H1 (cell line): ENCODE data around the gene SNHG17. TPM values are rescaled to one million over a fixed set of nuclear protein-coding genes. Genes with fewer than 3 reads are reported as not detected.

Source experiments
- CTCF ChIA-PET: fragments of 300-600 bp; sonication (Branson Sonifier 250); formaldehyde crosslinking; loops from one replicate; lab custom pipeline; 2021; ENCODE audit not compliant: partially characterized antibody; lab: Charles Lee
- POLR2A ChIA-PET: fragments of 300-600 bp; sonication (Branson Sonifier 250); formaldehyde crosslinking; loops from one replicate; lab custom pipeline; 2021; ENCODE audit warnings: inconsistent platforms; ENCODE audit not compliant: partially characterized antibody; lab: Charles Lee
- DNase-seq, 2 experiments: peaks; one replicate each; pipeline versions ENCODE4 v3.0.0 to v3.0.0-alpha.2; 2010 to 2022; ENCODE audit warnings: low spot score in 2 of 2, low read depth in 1 of 2, mixed read lengths in 1 of 2
- FAIRE-seq: peaks from 2 replicates; lab custom pipeline; 2011; peaks lifted over from hg19 to GRCh38; lab: Jason Lieb, UNC
- H2AFZ ChIP-seq: 2 replicates; pipeline ENCODE4 v1.8.1; 2012; ENCODE audit warnings: low read length, inconsistent platforms
- H2AK5ac ChIP-seq: 2 replicates; pipeline ENCODE4 v1.6.1; 2013; ENCODE audit warnings: low read depth, low read length
- H2BK120ac ChIP-seq: replicated peaks from 2 replicates; pipeline ENCODE3; 2013; ENCODE audit warnings: low read depth, low read length, inconsistent platforms
- H2BK12ac ChIP-seq: 2 replicates; pipeline ENCODE4 v1.6.1; 2013; ENCODE audit warnings: low read depth, low read length
- H2BK15ac ChIP-seq: 2 replicates; pipeline ENCODE4 v1.6.1; 2013; ENCODE audit warnings: low read length
- H2BK20ac ChIP-seq: 2 replicates; pipeline ENCODE4 v1.6.1; 2013; ENCODE audit warnings: low read length
- H2BK5ac ChIP-seq: 2 replicates; pipeline ENCODE4 v1.6.1; 2013; ENCODE audit warnings: low read depth, low read length
- H3K14ac ChIP-seq: 2 replicates; pipeline ENCODE4 v1.6.1; 2013; ENCODE audit warnings: inconsistent platforms; ENCODE audit not compliant: insufficient read length
- H3K18ac ChIP-seq: 2 replicates; pipeline ENCODE4 v1.6.1; 2013; ENCODE audit warnings: low read length; ENCODE audit errors: extremely low read depth
- H3K23ac ChIP-seq: 2 replicates; pipeline ENCODE4 v1.6.1; 2013; ENCODE audit warnings: inconsistent platforms; ENCODE audit not compliant: insufficient read length
- H3K23me2 ChIP-seq: 2 replicates; pipeline ENCODE4 v1.6.1; 2013; ENCODE audit warnings: low read depth, low read length
- H3K27ac ChIP-seq: 2 replicates; pipeline ENCODE4 v1.6.1; 2011; ENCODE audit warnings: low read depth, low read length, inconsistent platforms
- H3K27me3 ChIP-seq, 4 experiments: replicated peaks in 1 of 4; 1 replicate in 1 of 4; 2 replicates in 3 of 4; pipeline versions ENCODE4 v1.6.1 to v1.8.1; 2011 to 2013; ENCODE audit warnings: low read length in 3 of 4, mild to moderate bottlenecking in 3 of 4, inconsistent platforms in 2 of 4, mixed read lengths in 2 of 4, moderate library complexity in 1 of 4; ENCODE audit not compliant: control insufficient read depth in 3 of 4, insufficient read depth in 3 of 4; ENCODE audit errors: extremely low read depth in 1 of 4
- H3K36me3 ChIP-seq, 4 experiments: 2 replicates each; pipeline versions ENCODE4 v1.6.1 to v1.8.1; 2011 to 2013; ENCODE audit warnings: mild to moderate bottlenecking in 4 of 4, low read length in 3 of 4, moderate library complexity in 2 of 4, control low read depth in 1 of 4, inconsistent platforms in 1 of 4; ENCODE audit not compliant: insufficient read depth in 4 of 4, control insufficient read depth in 2 of 4
- H3K4ac ChIP-seq: replicated peaks from 2 replicates; pipeline ENCODE3; 2013; ENCODE audit warnings: low read length, low read depth, mixed read lengths, inconsistent platforms; ENCODE audit not compliant: insufficient read length
- H3K4me1 ChIP-seq, 4 experiments: replicated peaks in 1 of 4; 1 replicate in 1 of 4; 2 replicates in 3 of 4; pipeline versions ENCODE4 v1.6.1 to v1.8.1; 2011 to 2013; ENCODE audit warnings: low read length in 3 of 4, inconsistent platforms in 2 of 4, mixed read lengths in 1 of 4; ENCODE audit not compliant: insufficient read depth in 4 of 4, control insufficient read depth in 3 of 4
- H3K4me2 ChIP-seq, 2 experiments: 2 replicates each; pipeline versions ENCODE4 v1.6.1 to v1.8.1; 2011 to 2013; ENCODE audit warnings: low read depth in 2 of 2, low read length in 2 of 2, control low read depth in 1 of 2, inconsistent platforms in 1 of 2, mild to moderate bottlenecking in 1 of 2; ENCODE audit not compliant: insufficient read depth in 1 of 2
- H3K4me3 ChIP-seq, 4 experiments: fragments of 200-600, 300-600 bp in 1 of 4; sonication (generic), shearing (Covaris generic), sonication (Bioruptor Twin) in 1 of 4; 2 replicates each; pipeline versions ENCODE4 v1.5.1 to v1.8.1; 2011 to 2016; ENCODE audit warnings: low read length in 4 of 4, low read depth in 3 of 4, control low read depth in 2 of 4, inconsistent platforms in 2 of 4, mild to moderate bottlenecking in 2 of 4, mixed read lengths in 1 of 4, moderate library complexity in 1 of 4; ENCODE audit not compliant: insufficient read depth in 2 of 4; ENCODE audit errors: extremely low read depth in 1 of 4
- H3K56ac ChIP-seq: replicated peaks from 2 replicates; pipeline ENCODE3; 2013; ENCODE audit warnings: low read depth, mild to moderate bottlenecking, mixed read lengths, low read length, inconsistent platforms; ENCODE audit not compliant: insufficient read length
- H3K79me1 ChIP-seq: 2 replicates; pipeline ENCODE4 v1.6.1; 2013; ENCODE audit warnings: low read depth, low read length, control low read depth
- H3K79me2 ChIP-seq, 2 experiments: 2 replicates each; pipeline versions ENCODE4 v1.6.1 to v1.8.1; 2012 to 2013; ENCODE audit warnings: low read length in 2 of 2, mild to moderate bottlenecking in 2 of 2, inconsistent platforms in 1 of 2; ENCODE audit not compliant: insufficient read depth in 2 of 2, control insufficient read depth in 1 of 2
- H3K9ac ChIP-seq, 4 experiments: replicated peaks in 1 of 4; 1 replicate in 1 of 4; 2 replicates in 3 of 4; pipeline versions ENCODE4 v1.6.1 to v1.8.1; 2011 to 2013; ENCODE audit warnings: low read depth in 3 of 4, low read length in 3 of 4, control low read depth in 2 of 4, mild to moderate bottlenecking in 2 of 4, moderate library complexity in 2 of 4, inconsistent platforms in 1 of 4; ENCODE audit errors: extremely low read depth in 1 of 4
- H3K9me3 ChIP-seq, 2 experiments: 2 replicates each; pipeline versions ENCODE4 v1.6.1 to v1.8.1; 2012 to 2013; ENCODE audit warnings: mild to moderate bottlenecking in 2 of 2, moderate library complexity in 2 of 2, control low read depth in 1 of 2, inconsistent platforms in 1 of 2, low read depth in 1 of 2, low read length in 1 of 2, mixed read lengths in 1 of 2; ENCODE audit not compliant: insufficient read depth in 2 of 2
- H4K20me1 ChIP-seq, 2 experiments: replicated peaks in 1 of 2; 2 replicates each; pipeline versions ENCODE3 to v1.8.1; 2011 to 2013; ENCODE audit warnings: inconsistent platforms in 2 of 2, low read length in 2 of 2, mild to moderate bottlenecking in 1 of 2; ENCODE audit not compliant: insufficient read depth in 2 of 2, control insufficient read depth in 1 of 2
- H4K5ac ChIP-seq: 2 replicates; pipeline ENCODE4 v1.6.1; 2013; ENCODE audit warnings: low read length, low read depth, mixed read lengths, inconsistent platforms; ENCODE audit not compliant: insufficient read length
- H4K8ac ChIP-seq: 2 replicates; pipeline ENCODE4 v1.8.0; 2013; ENCODE audit warnings: mild to moderate bottlenecking, moderate library complexity, low read length, inconsistent platforms; ENCODE audit not compliant: insufficient read depth; ENCODE audit errors: extremely low read depth
- H4K91ac ChIP-seq: replicated peaks from 2 replicates; pipeline ENCODE3; 2013; ENCODE audit warnings: low read length, mixed read lengths, inconsistent platforms; ENCODE audit not compliant: insufficient read length
- ASH2L ChIP-seq: fragments of 200-600, 300-600 bp; sonication (generic); IDR thresholded peaks from one replicate; pipeline ENCODE4 v1.7.1; 2017; ENCODE audit warnings: low read length
- ATF3 ChIP-seq: IDR thresholded peaks from 2 replicates; pipeline ENCODE4 v1.6.1; 2011; ENCODE audit warnings: low read depth, mild to moderate bottlenecking, low read length; ENCODE audit not compliant: insufficient read depth
- BRCA1 ChIP-seq: IDR thresholded peaks from 2 replicates; pipeline ENCODE4 v1.6.1; 2012; ENCODE audit warnings: low read depth, low read length, improper control_type of control experiment
- EP300 ChIP-seq, 2 experiments: IDR thresholded peaks; 1 replicate in 1 of 2; 2 replicates in 1 of 2; pipeline ENCODE4 v1.6.1; 2011 to 2012; ENCODE audit warnings: low read depth in 2 of 2, low read length in 2 of 2, mild to moderate bottlenecking in 2 of 2, borderline replicate concordance in 1 of 2, inconsistent platforms in 1 of 2, moderate library complexity in 1 of 2
- FOSL1 ChIP-seq: IDR thresholded peaks from 2 replicates; pipeline ENCODE4 v1.6.1; 2011; ENCODE audit warnings: mild to moderate bottlenecking, low read depth, low read length, moderate library complexity; ENCODE audit not compliant: insufficient read depth
- GABPA ChIP-seq: IDR thresholded peaks from 2 replicates; pipeline ENCODE4 v1.6.1; 2011; ENCODE audit warnings: mild to moderate bottlenecking, low read length, moderate library complexity, borderline replicate concordance; ENCODE audit not compliant: insufficient read depth
- HDAC6 ChIP-seq: IDR thresholded peaks from one replicate; pipeline ENCODE4 v1.7.1; 2012; ENCODE audit warnings: low read depth, mild to moderate bottlenecking, inconsistent platforms, low read length, moderate library complexity
- JUND ChIP-seq: IDR thresholded peaks from 2 replicates; pipeline ENCODE4 v1.6.1; 2011; ENCODE audit warnings: mild to moderate bottlenecking, improper control_type of control experiment, low read length
- KDM4A ChIP-seq: IDR thresholded peaks from one replicate; pipeline ENCODE4 v1.7.1; 2012; ENCODE audit warnings: low read depth, mild to moderate bottlenecking, moderate library complexity, low read length, inconsistent platforms; ENCODE audit not compliant: severe bottlenecking
- KDM5A ChIP-seq: fragments of 200-600 bp; IDR thresholded peaks from 2 replicates; pipeline ENCODE4 v1.7.1; 2012; ENCODE audit warnings: mild to moderate bottlenecking, low read length, inconsistent platforms, mixed read lengths
- POLR2A ChIP-seq, 2 experiments: IDR thresholded peaks; 1 replicate in 1 of 2; 2 replicates in 1 of 2; pipeline ENCODE4 v1.6.1; 2011; ENCODE audit warnings: low read depth in 2 of 2, low read length in 2 of 2, mild to moderate bottlenecking in 2 of 2; ENCODE audit errors: control extremely low read depth in 1 of 2
- RXRA ChIP-seq: IDR thresholded peaks from 2 replicates; pipeline ENCODE4 v1.6.1; 2011; ENCODE audit warnings: low read depth, mild to moderate bottlenecking, low read length, moderate library complexity; ENCODE audit not compliant: insufficient read depth
- TEAD4 ChIP-seq: IDR thresholded peaks from 2 replicates; pipeline ENCODE4 v1.6.1; 2012; ENCODE audit warnings: low read depth, low read length, inconsistent platforms, mixed read lengths
- YY1 ChIP-seq: IDR thresholded peaks from 2 replicates; pipeline ENCODE4 v1.6.1; 2011; ENCODE audit warnings: low read depth, mild to moderate bottlenecking, low read length
- WGBS, 2 experiments: shearing (Covaris generic) in 1 of 2; methylation state at CpG; one replicate each; pipeline versions ENCODE4 v1.1.6 to v1.1.7; 2013 to 2015; ENCODE audit warnings: low lambda C conversion rate in 2 of 2, mixed read lengths in 2 of 2, inconsistent platforms in 1 of 2, low coverage in 1 of 2, missing lambda C conversion rate in 1 of 2; ENCODE audit not compliant: insufficient replicate concordance in 2 of 2, insufficient coverage in 1 of 2, insufficient read length in 1 of 2; ENCODE audit errors: extremely low coverage in 1 of 2, missing lambda C conversion rate in 1 of 2; 5-methylcytosine and 5-hydroxymethylcytosine counted together
- polyA plus RNA-seq, 7 experiments: library from polyadenylated mRNA; depleted of rRNA in 3 of 7; stranded (reverse) in 5 of 7; unstranded in 2 of 7; fragments of >200 nt in 5 of 7; fragments of 200-250 nt in 2 of 7; gene quantifications; 1 replicate in 5 of 7; 2 replicates in 1 of 7; 4 replicates in 1 of 7; pipeline versions ENCODE4 v1.2.1 to v1.2.3, GENCODE V29; 2011 to 2013; ENCODE audit warnings: missing spikeins in 2 of 7, mixed read lengths in 2 of 7
- total RNA-seq: library from RNA; stranded (reverse); fragmentation: NEBNext Ultra II Directional; extraction: Animal tissue kit (Norgen Biotek cat#: 25700); gene quantifications from 2 replicates; pipeline ENCODE4 v1.2.1, GENCODE V29; 2021

The SNHG17 gene
- total and polyA plus RNA-seq, 2 of the 8 experiments (the other 6 are each of a cell fraction or from before 2014, with no cell fraction given), result 59.4 to 59.8 TPM

- H3K9me3 ChIP-seq, result no peaks in the 10 kb centered on the region
- H3K79me2 ChIP-seq, result no peaks in the 10 kb centered on the region
- no peak overlapping the region for H3K9ac ChIP-seq
- H3K4ac ChIP-seq, result no peak overlapping the region
- H2AK5ac ChIP-seq, result no peak overlapping the region
- no peak overlapping the region for H3K14ac ChIP-seq
- CTCF ChIA-PET, result interaction anchor here (0.7 to 9.9 kb wide), 10 partner anchors 8 to 73 kb away, joined by 3 to 90 read pairs (median 5); no protein-coding TSS in a partner anchor
- H3K4me1 ChIP-seq, result peaks cover 0 to 3% (median 0%) of the 10 kb centered on the region in 4 experiments; a peak in 1 of 7 replicates
- no peak overlapping the region for H3K4me3 ChIP-seq
- H2BK12ac ChIP-seq, result no peak overlapping the region
- no peaks in the 10 kb centered on the region for H4K20me1 ChIP-seq
- no peaks in the 10 kb centered on the region for H3K23me2 ChIP-seq
- no peak overlapping the region for H2BK15ac ChIP-seq
- no peak overlapping the region for H3K27ac ChIP-seq
- H2BK5ac ChIP-seq, result no peak overlapping the region
- FAIRE-seq, result no peak
- no peaks in the 10 kb centered on the region for H3K36me3 ChIP-seq
- WGBS, 2 experiments, result 81% methylated on average over 5 of the region's 5 CpGs; no CpG with 5 or more reads in 1 of the 2 experiments
- TF ChIP-seq RXRA (no peak), ASH2L (no peak), FOSL1 (no peak), YY1 (no peak), BRCA1 (no peak), KDM5A (no peak), ATF3 (no peak), KDM4A (no peak), HDAC6 (no peak), JUND (no peak), GABPA (no peak), TEAD4 (no peak), POLR2A (IDR thresholded peaks at IDR 0.05; ENCODE audit: control extremely low read depth in 1 of 2, low read depth in 2 of 2, low read length in 2 of 2) (no peak), EP300 (IDR thresholded peaks at IDR 0.05; ENCODE audit: borderline replicate concordance in 1 of 2, low read depth in 2 of 2, low read length in 2 of 2) (no peak)
- no peak overlapping the region for H2BK20ac ChIP-seq
- H3K4me2 ChIP-seq, result no peak overlapping the region
- H4K5ac ChIP-seq, result no peak overlapping the region
- H3K23ac ChIP-seq, result no peak overlapping the region
- H4K8ac ChIP-seq, result no peak overlapping the region
- no peak overlapping the region for H4K91ac ChIP-seq
- H2BK120ac ChIP-seq, result no peak overlapping the region
- DNase-seq, result no peak
- H3K56ac ChIP-seq, result no peak overlapping the region
- no peak overlapping the region for H3K18ac ChIP-seq
- no peaks in the 10 kb centered on the region for H3K79me1 ChIP-seq
- POLR2A ChIA-PET, result no interaction called here
- no peak overlapping the region for H2AFZ ChIP-seq
- no peaks in the 10 kb centered on the region; a peak in 1 of 7 replicates for H3K27me3 ChIP-seq
Observed at GRCh38 chr20:38373898-38374297, 61.2 kb downstream of the SNHG17 start.
